Activated T-helper 17 cell treated with anti-CD3 and anti-CD28 coated beads, Interleukin-2, amount 50 U/mL, for 72 hours (primary cell): ENCODE results near the gene CEP295NL. TPM values are rescaled to one million over a fixed set of nuclear protein-coding genes. Genes with fewer than 3 reads are reported as not detected.

Source experiments
- total RNA-seq, 2 donors: library from RNA; stranded (reverse); gene quantifications; one replicate each; pipeline ENCODE4 v1.2.3, GENCODE V29; 2022

The CEP295NL gene
- total RNA-seq, 2 donors from 2014 or later, result not detected

Other genes starting within 250 kb of the CEP295NL start
- 100 to 1,000 TPM; 173 to 195 TPM for gene CYTH1, start 120.9 kb downstream of the CEP295NL start, total RNA-seq
- 100 to 1,000 TPM in 1 of 2 donors, 10 to 100 TPM in 1; 95.3 to 139 TPM for gene USP36, start 62.4 kb downstream of the CEP295NL start, total RNA-seq
- gene TIMP2, start 22.2 kb upstream of the CEP295NL start, total RNA-seq, result under 1 TPM; 0.74 to 0.86 TPM
- gene LGALS3BP, start 76.7 kb upstream of the CEP295NL start, total RNA-seq, result 10 to 100 TPM; 44.8 to 48.2 TPM
- gene CANT1, start 106.6 kb upstream of the CEP295NL start, total RNA-seq, result 10 to 100 TPM; 67.8 to 73.8 TPM
- gene C1QTNF1, start 121.0 kb upstream of the CEP295NL start, total RNA-seq, result not detected
- gene ENGASE, start 171.6 kb upstream of the CEP295NL start, total RNA-seq, result 10 to 100 TPM; 26.9 to 30.2 TPM